Spleen (tissue), 7 donors: ENCODE data around the gene CD68.

Experiments used
- CTCF ChIP-seq, 11 experiments: fragments of 200-600 bp in 7 of 11; fragments of 450-650 bp in 4 of 11; sonication (generic) in 4 of 11; IDR thresholded peaks in 8 of 11; conservative IDR thresholded peaks in 3 of 11; 1 replicate in 7 of 11; 2 replicates in 4 of 11; pipeline versions ENCODE4 v1.4.0 to v1.8.0; 2016 to 2021; ENCODE audit warnings: antibody characterized with exemption in 11 of 11, inconsistent platforms in 4 of 11, mild to moderate bottlenecking in 1 of 11
- POLR2A ChIP-seq, 3 donors: fragments of 450-650 bp; IDR thresholded peaks; one replicate each; pipeline ENCODE4 v1.5.1; 2017; ENCODE audit warnings: antibody characterized with exemption in 3 of 3, mild to moderate bottlenecking in 1 of 3
- POLR2AphosphoS5 ChIP-seq, 3 donors: sonication (generic); formaldehyde crosslinking; IDR thresholded peaks; one replicate each; pipeline ENCODE4 v1.5.1; 2017; ENCODE audit warnings: antibody characterized with exemption in 3 of 3
- donor health status: DM: no; HTN: no; CAD: no; lungs with moderate emphysema.
- donor health status: DM: no; HTN: no; CAD: no.
- donor health status: DM: no; HTN: no; CAD: no.

GRCh38 chr17:7544911-7545310, 34.5 kb upstream of the CD68 start:
- no peak for TF ChIP-seq CTCF (IDR thresholded peaks at IDR 0.05 in 8 of 11, conservative IDR thresholded peaks at IDR 0.05 in 3 of 11)
- TF ChIP-seq POLR2A (IDR thresholded peaks at IDR 0.05), result no peak
- no peak for TF ChIP-seq POLR2AphosphoS5 (IDR thresholded peaks at IDR 0.05)
